Colonic mucosa (tissue), 4 donors: ENCODE data around the gene CPLX1. TPM values are rescaled to one million over a fixed set of nuclear protein-coding genes. Genes with fewer than 3 reads are reported as not detected.
"Not testable (repeated sequence)": the region's sequence is repeated elsewhere in the genome, so short reads cannot be mapped to it uniquely, and the experiment has no call there.

ENCODE experiments used
- DNase-seq: peaks from one replicate; pipeline ENCODE4 v3.0.0-alpha.2; 2020
- H3K27ac ChIP-seq: fragments of 200-600 bp; one replicate; pipeline ENCODE4 v1.8.0; 2021
- H3K27me3 ChIP-seq: fragments of 200-600 bp; one replicate; pipeline ENCODE4 v1.8.0; 2021
- H3K36me3 ChIP-seq: fragments of 200-600 bp; one replicate; pipeline ENCODE4 v1.8.0; 2021
- H3K4me1 ChIP-seq: fragments of 200-600 bp; one replicate; pipeline ENCODE4 v1.8.0; 2021; ENCODE audit warnings: mild to moderate bottlenecking
- H3K4me3 ChIP-seq: fragments of 200-600 bp; one replicate; pipeline ENCODE4 v1.8.0; 2021
- H3K9ac ChIP-seq, 2 donors: one replicate each; pipeline ENCODE4 v1.7.0; 2013; ENCODE audit warnings: control low read depth in 2 of 2, low read depth in 2 of 2, low read length in 2 of 2
- H3K9me3 ChIP-seq: fragments of 200-600 bp; one replicate; pipeline ENCODE4 v1.8.0; 2021
- intact Hi-C: fragments of 100-400 bp; cut with DNase I; formaldehyde crosslinking; loops from one replicate; pipeline ENCODE4 v1.14.1; 2022
- total RNA-seq, 2 donors: library from RNA; stranded (reverse); fragmentation: NEBNext Ultra II Directional in 1 of 2; extraction: Animal tissue kit (Norgen Biotek cat#: 25700) in 1 of 2; gene quantifications; one replicate each; pipeline ENCODE4 v1.2.1, GENCODE V29; 2021
- TF ChIP-seq, protein P1 (sequence below): fragments of 200-600 bp; IDR thresholded peaks from one replicate; pipeline ENCODE4 v1.8.0; 2022; ENCODE audit warnings: antibody characterized with exemption, mild to moderate bottlenecking
- donor health status: healthy.
- donor health status: DM: no; HTN: no; CAD: no.
- donor health status: DM: no; HTN: no; CAD: no.

Gene CPLX1
- total RNA-seq, 2 donors from 2014 or later = 2.7 to 16.5 TPM

DNA sequence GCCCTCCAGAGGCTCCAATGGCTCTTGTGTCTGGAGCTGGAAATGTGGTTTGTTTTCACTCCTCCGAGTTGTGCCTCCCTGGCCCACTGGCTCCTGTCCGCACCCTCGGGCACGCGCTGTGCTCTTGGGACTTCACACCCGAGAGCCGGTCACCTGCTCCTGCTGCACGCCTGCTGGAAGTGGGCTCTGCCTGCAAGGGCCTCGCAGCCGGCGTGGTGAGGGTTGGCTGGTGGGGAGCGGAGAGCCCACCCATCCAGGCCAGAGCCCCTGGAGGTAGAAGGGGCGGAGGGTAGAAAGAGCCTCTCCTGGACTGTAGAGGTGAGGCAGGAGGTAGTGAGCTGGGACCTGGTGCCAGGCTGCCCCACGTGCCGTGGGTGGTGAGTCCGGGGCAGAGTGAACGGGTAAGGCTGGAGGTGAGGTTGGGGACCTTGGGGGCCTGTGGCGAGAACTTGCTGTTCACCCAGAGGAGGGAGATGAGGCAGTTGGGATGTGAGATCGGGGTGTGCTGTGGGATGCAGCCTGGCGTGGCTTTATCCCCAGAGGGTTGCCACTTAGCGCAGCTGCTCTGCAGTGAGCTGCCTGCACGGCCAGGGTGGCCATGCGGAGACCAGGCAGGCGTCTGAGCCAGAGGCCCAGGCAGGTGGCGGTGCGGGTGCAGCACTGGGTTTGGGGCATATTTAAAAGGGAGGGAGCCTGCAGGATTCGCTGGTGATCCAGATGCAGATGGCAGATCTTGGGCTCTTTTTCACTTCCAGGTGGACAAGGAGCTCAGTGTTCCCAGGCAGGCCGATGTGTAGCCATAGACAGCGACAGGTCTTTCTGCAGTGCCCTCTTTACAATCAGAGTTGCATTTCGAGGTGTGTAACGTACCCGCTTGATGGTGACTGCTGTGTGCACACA lies 71.5 kb downstream of the CPLX1 start:
- TF ChIP-seq, protein P1, sequence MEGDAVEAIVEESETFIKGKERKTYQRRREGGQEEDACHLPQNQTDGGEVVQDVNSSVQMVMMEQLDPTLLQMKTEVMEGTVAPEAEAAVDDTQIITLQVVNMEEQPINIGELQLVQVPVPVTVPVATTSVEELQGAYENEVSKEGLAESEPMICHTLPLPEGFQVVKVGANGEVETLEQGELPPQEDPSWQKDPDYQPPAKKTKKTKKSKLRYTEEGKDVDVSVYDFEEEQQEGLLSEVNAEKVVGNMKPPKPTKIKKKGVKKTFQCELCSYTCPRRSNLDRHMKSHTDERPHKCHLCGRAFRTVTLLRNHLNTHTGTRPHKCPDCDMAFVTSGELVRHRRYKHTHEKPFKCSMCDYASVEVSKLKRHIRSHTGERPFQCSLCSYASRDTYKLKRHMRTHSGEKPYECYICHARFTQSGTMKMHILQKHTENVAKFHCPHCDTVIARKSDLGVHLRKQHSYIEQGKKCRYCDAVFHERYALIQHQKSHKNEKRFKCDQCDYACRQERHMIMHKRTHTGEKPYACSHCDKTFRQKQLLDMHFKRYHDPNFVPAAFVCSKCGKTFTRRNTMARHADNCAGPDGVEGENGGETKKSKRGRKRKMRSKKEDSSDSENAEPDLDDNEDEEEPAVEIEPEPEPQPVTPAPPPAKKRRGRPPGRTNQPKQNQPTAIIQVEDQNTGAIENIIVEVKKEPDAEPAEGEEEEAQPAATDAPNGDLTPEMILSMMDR = no peak
- Histone ChIP-seq H3K27ac (no peak overlapping the region), H3K27me3 (no peaks in the 10 kb centered on the region), H3K9ac (no peak overlapping the region), H3K4me1 (no peaks in the 10 kb centered on the region), H3K4me3 (no peak overlapping the region), H3K36me3 (no peaks in the 10 kb centered on the region), H3K9me3 (no peaks in the 10 kb centered on the region)
- intact Hi-C loops = no loop called here
- DNase-seq = no peak

DNA sequence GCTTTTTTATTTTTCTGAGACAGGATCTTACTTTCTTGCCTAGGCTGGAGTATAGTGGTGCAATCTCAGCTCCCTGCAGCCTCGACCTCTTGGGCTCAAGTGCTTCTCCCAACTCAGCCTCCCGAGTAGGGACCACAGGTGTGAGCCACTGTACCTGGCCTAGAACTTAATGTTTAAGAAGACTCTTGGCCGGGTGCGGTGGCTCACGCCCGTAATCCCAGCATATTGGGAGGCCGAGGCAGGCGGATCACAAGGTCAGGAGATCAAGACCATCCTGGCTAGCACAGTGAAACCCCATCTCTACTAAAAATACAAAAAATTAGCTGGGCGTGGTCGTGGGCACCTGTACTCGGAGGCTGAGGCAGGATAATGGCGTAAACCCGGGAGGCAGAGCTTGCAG lies 72.7 kb downstream of the CPLX1 start:
- H3K9ac ChIP-seq, H3K4me1 ChIP-seq, intact Hi-C loops, H3K9me3 ChIP-seq, H3K4me3 ChIP-seq, DNase-seq, H3K36me3 ChIP-seq, H3K27me3 ChIP-seq, H3K27ac ChIP-seq: not testable (repeated sequence)

DNA sequence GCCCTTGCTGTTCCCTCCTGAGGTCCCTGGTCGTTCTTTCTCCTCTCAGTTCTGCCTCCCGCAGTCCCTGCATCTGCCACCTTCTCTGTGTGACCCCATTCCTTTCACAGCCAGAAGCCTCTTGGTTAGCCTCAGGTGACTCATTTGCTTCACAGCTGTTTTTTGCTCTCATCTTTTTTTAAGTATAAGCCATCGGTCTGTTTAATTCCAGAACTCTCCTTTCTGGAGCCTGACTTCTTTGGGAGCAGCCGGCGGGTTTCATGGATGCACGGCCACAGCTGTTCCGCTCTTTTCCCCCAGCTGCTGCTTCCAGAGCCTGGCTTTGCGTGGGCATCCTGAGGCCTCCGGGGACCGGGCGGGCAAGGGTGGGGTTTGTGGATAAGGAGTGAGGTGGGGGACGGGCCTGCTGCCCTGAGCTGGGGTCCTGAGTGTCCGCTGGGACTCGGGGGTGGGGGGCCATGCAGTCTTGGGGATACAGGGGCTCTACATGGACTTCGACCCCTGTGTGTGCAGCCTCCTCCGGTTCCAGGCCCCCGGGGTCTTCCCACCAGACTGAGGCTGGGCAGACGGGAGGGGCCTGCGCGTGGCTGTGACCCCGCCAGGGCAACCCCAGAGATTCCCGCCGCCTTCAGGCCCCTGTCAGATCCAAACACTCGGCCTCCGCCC lies 73.6 kb downstream of the CPLX1 start:
- DNase-seq = no peak
- no peaks in the 10 kb centered on the region for H3K9me3 ChIP-seq
- no peaks in the 10 kb centered on the region for H3K27me3 ChIP-seq
- H3K27ac ChIP-seq = no peak overlapping the region
- intact Hi-C loops = no loop called here
- no peak overlapping the region for H3K4me3 ChIP-seq
- no peak overlapping the region for H3K9ac ChIP-seq
- H3K4me1 ChIP-seq = no peaks in the 10 kb centered on the region
- TF ChIP-seq, protein P1 = no peak
- no peaks in the 10 kb centered on the region for H3K36me3 ChIP-seq

DNA sequence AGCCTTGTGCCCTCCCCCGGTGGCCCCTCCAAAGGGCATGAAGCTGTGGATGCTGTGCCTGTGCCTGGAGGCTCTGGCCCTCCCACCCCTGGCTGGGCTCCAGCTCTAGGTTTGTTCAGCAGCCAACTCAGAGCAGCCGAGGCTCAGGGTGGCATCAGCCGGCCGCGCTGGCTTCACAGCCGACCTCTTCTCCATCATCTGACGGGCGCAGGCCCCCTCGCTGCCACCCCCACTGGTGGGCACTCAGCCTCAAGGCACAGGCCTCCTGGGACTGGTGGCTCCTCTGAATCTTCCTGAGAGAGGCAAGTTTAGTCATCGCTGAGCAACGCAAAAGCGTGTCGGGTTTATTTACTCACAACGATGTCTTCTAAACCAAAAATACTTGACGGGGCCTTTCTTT lies 74.3 kb downstream of the CPLX1 start:
- Histone ChIP-seq H3K27ac (no peak overlapping the region), H3K9ac (no peak overlapping the region), H3K4me1 (no peaks in the 10 kb centered on the region), H3K4me3 (no peak overlapping the region), H3K27me3 (no peaks in the 10 kb centered on the region), H3K36me3 (no peaks in the 10 kb centered on the region), H3K9me3 (no peaks in the 10 kb centered on the region)
- DNase-seq = no peak
- intact Hi-C loops = no loop called here
- TF ChIP-seq, protein P1 = no peak

DNA sequence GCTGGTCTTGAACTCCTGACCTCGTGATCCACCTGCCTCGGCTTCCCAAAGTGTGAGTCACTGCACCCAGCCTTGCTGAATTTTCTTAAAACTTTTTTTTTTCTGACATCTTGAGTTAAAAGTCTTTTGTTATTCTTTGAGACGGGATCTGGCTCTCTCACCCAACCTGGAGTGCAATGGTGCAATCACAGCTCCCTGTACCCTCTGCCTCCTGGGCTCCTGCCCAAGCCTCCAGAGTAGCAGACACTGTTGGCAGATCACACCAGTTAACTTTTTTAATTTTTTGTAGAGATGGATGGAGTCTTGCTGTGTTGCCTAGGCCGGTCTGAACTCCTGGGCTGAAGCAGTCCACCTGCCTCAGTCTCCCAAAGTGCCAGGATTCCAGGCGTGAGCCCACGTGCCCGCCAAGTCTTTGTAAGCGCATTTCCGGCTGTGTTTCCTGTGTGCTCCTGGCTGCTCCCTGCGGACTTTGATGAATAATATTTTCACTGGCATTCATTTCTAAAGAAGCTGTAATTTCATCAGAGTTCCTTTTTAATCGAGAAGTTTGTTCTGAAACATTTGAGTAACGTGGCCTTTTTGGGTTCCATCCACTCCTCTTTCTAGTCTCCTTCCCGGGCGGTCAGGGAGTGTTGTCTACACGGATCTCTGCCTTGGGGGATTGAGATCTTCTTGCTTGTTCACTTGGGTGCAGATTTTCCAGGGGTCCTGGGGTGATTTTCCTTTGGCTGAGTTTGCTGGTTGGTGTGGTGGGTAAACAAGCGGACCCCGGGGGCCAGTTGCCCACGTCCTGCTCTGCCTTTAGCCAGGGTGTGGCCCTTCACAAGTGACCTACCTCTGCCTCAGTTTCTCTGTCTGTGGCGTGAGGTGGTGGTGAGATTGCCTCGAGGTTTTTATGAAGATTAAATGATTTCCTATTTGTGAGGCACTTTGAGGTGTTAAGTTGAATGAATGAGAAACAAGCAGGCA lies 75.9 kb downstream of the CPLX1 start:
- TF ChIP-seq, protein P1 = no peak
- Histone ChIP-seq H3K4me1 (no peaks in the 10 kb centered on the region), H3K4me3 (no peak overlapping the region), H3K27me3 (no peaks in the 10 kb centered on the region), H3K9me3 (no peaks in the 10 kb centered on the region), H3K9ac (no peak overlapping the region), H3K36me3 (no peaks in the 10 kb centered on the region), H3K27ac (no peak overlapping the region)
- intact Hi-C loops = no loop called here
- DNase-seq = no peak
